ENCODE measurements around the gene ZBTB47.

The ZBTB47 gene

DNA sequence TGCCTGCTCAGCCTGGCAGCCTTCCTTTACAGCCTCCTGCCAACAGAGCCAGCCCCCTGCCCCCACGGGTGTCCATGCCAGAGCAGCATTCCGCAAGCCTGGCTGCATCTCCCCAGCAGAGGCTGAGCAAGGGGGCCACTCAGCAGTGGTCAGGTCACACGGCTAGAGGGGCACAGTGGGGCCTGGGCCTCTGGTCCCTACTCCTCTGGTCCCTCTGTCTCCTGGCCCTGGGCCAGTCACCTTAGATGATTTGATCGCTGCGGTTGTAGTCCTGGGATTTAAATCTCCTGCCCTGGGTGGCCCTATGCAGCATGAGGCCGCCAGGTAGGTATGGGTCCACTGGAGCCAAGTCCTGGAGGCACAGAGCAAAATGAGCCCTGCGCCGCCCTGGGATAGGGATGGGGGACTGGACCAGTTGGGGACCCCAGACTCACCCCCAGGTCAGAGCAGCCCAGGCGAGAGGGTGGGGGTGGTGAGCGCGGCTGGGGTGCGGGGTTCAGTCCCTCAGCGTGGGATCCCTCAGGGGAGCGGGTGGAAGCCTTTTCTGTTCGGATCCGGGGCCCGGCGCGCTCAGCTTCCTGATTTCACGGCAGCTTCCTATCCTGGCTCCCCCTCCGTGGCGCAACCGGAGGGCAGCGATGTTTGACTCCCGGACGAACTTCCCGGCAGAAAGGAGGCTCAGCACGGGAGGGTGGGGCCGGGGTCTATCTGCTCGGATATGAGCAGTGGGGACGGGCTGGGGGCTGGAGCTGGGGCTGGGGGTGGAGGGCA, at the start of gene ZBTB47:
Gene ZBTB47, plus strand, starts transcription at position 138 of the 771 bp plus-strand sequence. CDS start 4,659 bp downstream, outside the sequence.
- no peak for DNase-seq

DNA sequence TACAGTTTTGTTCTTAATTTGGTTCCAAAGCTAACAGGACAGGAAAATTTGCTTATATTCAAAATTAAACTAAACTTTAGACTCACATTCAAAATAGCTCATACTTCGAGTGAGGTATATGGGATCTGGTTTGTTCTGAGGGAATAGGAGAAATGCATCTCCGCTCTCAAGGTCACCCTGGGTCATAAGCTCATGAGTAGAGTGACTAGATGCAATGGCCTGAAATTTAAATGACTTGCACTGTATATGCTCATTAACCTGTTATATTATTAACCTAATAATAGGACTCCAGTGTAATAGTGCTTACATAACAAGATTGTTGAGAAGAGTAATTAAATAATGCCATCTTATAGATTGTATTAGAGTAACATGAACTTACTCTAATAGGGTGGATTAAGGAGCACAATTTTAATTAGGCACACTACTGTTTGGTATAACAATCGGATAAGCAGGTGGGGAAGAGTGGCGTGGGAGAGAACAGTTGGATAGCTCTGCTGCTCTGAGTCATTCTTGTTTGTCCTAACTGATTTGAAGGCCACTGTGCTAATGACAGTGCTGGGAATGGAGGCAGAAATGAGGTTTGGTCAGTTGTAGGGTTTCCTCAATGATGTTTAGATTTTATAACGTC, 47.8 kb upstream of the ZBTB47 start:
- no peak for DNase-seq

DNA sequence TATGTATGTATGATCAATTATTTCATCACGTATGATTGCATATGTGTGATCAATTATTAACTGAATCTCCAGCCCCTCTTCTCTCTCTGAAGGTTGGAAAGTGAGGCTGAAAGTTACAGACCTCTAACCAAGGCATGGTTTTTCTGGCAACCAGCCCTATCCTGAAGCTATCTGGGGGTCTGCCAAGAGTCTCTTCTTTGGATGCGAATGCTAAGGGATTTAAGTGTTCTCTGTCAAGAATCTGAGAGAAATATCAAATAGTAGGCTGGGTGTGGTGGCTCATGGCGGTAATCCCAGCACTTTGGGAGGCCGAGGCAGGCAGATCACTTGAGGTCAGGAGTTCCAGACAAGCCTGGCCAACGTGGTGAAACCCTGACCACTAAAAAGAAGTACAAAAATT, 44.9 kb upstream of the ZBTB47 start:
- no peak for DNase-seq

DNA sequence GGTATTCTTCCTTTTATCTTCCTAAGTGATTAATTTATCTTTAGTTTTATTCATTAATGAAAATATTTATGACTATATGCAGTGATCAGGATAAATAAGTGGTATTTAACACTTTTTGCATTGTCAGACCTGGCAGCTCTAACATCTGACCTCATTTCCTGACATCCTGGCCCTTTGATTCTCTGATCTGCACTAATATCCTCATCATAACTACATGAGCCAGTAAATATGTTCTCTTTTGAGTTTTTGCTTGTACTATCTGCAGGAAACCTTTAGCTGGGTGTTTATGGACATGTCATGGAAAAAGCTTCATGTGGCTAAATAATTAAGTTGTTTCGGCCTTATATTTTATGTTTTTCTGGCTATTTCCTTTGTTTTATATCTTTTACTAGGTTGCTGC, 42.5 kb upstream of the ZBTB47 start:
- no peak for DNase-seq

DNA sequence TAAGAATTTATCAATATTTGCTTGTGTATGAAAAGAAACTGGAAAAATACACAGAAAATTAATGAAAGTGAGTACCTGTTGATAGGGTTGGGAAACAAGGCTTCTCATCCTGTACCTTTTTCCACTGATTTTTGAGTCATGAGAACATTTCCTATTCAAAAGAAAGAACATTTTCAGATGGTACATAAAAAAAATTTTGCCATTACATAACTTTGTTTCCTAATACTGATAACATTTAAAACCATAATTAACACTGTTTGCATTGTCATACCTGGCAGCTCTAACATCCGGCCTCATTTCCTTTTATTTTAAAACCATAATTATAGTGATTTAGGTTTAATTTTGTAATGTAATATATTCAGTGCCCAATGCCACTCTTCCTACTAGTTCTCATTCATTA, 41.3 kb upstream of the ZBTB47 start:
- no peak for DNase-seq

DNA sequence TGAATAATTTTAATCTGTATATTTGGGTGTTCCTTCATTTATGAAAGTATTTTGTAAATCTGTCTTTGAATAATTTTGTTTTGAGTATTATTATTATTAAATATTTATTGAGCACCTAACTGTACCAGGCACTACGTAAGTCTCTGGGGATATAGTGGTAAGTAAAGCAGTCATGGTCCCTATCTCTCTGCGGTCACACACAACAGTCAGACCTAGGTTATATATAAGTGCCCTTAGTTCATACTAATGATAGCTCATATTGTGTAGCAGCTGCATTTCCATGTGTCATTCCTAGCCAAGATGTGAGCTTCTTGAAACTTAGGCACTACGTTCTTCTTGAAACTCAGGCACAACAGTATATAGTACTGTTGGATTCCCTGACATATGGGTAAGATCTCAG, 40.6 kb upstream of the ZBTB47 start:
- DNase-seq = no peak

DNA sequence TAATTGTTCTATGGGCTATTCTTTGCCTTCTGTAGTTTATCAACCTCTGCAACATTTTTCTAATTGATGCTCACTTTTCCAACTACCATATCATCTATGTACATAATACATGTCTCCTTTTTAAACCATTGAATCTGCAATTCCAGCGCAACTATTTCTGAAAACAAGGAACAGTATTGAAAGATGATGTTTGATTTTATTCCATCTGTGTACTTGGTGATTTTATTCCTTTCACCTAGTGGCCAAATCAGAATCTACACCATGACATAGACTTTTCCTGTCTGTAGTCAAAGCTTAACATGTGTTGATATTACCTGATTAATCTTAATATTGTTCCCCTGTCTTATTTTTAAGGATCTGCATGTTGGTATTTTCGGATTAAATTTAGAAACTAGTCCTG, 40.0 kb upstream of the ZBTB47 start:
- no peak for DNase-seq

DNA sequence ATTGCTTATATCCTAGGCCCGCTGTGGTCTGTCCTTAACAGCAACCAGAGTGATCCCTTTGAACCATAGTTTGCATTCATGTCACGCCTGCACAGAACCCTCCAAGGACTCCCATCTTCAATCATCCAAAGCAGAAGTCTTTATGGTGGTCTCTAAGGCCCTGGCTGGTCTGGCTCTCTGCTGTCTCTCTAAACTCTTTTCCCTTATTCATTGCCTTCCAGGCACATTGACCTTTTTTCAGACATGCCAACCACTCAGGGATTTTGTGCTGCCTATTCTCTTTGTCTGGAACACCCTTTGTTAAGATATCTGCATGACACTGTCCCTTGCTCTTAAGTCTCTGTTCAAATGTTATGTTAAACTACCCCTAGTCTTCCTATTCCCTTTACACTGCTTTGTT, 21.9 kb upstream of the ZBTB47 start:
- no peak for DNase-seq

DNA sequence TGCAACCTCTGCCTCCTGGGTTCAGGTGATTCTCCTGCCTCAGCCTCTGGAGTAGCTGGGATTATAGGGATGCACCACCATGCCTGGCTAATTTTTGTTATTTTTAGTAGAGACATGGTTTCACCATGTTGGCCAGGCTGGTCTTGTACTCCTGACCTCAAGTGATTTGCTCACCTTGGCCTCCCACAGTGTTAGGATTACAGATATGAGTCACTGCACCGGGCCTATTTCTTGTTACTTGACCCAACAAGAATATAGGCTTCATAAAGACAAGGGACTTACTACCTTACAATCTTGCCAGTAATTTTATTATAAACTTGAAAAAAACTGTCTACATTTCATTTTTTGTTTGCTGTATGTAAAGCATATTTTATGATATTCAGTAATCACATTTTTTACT, 21.4 kb upstream of the ZBTB47 start:
- no peak for DNase-seq

DNA sequence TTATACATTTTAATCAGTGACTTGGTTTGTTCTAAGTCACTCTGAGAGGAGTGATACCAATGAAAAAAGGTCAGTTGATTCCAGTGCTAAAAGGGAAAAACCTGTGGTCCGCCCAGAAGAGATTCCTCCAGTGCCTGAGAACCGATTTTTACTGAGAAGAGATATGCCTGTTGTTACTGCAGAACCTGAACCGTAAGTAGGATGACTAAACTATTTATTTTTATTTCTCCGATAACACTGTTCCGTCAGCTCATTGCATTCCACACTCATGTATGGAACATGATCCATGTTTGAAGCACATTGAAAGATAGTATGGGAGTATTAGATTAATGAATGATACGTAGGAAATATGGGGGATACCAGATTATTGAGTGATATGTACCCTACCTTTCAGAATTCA, 20.0 kb upstream of the ZBTB47 start:
- DNase-seq = no peak

DNA sequence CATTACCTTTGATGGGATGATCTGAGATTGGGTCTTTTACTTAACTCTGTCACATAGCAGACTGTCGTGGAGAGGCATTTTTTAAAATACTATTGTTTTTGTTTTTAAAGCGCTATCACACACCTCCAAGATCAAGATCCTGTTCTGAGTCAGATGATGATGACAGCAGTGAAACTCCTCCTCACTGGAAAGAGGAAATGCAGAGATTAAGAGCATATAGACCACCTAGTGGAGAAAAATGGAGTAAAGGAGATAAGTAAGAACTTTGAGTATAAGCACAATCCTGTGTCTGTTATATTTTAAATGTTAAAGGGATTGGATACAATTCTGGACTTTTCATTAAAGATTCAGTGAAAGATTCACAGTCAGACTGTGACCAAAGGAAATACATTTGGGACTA, 18.4 kb upstream of the ZBTB47 start:
- no peak for DNase-seq

DNA sequence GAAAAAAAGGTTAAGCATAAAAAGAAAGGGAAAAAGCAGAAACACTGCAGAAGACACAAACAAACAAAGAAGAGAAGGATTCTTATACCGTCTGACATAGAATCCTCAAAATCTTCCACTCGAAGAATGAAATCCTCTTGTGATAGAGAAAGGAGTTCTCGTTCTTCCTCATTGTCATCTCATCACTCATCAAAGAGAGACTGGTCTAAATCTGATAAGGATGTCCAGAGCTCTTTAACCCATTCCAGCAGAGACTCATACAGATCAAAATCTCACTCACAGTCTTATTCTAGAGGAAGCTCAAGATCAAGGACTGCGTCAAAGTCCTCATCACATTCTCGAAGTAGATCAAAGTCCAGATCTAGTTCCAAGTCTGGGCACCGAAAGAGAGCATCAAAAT, 16.5 kb upstream of the ZBTB47 start:
- no peak for DNase-seq

DNA sequence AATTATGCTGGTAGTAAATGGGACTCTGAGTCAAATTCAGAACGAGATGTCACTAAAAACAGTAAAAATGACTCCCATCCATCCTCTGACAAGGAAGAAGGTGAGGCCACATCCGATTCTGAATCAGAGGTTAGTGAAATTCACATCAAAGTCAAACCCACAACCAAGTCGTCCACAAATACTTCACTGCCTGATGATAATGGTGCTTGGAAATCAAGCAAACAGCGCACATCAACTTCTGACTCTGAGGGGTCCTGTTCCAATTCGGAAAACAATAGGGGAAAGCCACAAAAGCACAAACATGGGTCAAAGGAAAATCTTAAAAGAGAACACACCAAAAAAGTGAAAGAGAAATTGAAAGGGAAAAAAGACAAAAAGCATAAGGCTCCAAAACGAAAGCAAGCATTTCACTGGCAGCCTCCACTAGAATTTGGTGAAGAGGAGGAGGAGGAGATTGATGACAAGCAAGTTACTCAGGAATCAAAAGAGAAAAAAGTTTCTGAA, 15.1 kb upstream of the ZBTB47 start:
- DNase-seq = no peak

DNA sequence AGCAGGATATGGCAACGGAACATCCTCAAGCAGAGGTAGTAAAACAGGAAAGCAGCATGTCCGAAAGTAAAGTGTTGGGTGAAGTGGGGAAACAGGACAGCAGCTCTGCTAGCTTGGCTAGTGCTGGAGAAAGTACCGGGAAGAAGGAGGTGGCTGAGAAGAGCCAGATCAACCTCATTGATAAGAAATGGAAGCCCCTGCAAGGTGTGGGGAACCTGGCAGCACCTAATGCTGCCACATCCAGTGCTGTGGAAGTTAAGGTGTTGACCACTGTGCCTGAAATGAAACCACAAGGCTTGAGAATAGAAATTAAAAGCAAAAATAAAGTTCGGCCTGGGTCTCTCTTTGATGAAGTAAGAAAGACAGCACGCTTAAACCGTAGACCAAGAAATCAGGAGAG, 14.3 kb upstream of the ZBTB47 start:
- DNase-seq = no peak

DNA sequence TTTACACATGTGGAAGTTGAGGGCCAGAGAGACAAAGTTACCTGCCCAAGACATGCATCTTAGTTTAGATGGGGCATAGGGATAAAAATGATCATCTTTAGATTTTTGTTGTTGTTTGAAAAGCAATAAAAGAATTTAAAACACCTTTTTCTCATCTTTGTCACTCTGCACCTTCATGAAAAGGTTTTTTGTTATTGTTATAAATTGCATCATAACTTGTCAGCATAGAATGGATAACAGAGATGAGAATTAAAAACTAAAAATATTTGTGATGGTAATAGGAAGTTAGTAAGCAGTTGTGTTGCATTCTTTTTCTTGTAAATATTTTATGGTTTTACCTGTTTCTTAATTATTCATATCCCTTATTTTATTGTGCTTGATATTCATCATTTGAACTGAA, 13.4 kb upstream of the ZBTB47 start:
- no peak for DNase-seq

DNA sequence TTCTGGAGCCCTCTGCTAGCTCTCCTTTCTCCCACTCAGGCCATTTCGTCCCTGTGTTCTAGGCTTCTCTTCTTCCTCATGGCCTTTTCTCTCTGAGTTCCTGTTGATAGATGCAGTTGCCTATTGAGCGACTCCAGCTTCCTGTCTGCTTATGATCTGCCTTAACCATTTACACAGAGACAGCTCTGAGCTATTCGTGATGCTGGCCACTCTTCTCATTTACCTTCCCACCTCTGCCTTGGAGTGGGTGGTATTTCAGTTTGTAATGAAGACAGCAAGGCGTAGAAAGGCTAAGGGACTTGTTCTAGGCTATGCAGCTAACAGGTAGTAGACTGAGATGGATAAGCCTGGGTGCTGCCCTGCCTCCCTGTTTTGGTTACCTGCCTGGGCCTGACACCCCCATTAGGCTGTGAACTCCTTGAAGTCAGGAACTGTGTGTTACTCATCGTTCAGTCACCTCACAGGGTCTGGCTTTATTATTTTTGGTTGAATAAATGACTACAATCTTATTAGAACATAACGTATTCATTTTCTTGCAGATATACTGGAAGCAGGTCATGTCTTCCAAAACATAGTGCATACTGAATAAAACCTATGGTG, 12.6 kb upstream of the ZBTB47 start:
- DNase-seq = no peak

DNA sequence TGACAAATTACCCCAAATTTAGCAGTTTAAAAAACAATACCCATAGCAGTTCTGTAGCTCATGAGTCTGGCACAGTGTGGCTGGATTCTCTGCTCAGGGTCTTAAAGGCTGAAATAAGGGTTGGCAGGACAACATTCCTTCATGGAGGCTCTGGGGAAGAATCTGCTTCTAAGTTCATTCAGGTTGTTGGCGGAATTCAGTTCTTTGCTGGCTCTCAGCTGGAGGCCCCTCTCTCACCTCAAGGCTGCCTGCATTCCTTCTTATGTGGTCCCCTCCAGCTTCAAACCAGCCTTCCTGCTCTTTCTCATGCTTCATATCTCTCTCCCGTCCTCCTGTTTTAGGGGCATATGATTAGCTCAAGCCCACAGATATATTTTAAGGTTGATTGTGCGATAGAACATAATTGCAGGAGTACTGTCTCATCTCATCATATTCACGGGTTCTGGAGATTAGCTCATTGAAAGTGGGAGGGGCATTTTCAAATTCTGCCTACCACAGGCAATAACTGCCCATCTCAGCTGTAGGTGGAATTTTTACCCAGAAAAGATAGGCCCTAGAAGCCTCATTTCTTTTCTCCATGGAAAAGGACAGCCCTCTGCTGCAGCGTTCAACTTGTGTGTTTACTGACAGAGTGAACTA, 5.6 kb upstream of the ZBTB47 start:
- DNase-seq = no peak

DNA sequence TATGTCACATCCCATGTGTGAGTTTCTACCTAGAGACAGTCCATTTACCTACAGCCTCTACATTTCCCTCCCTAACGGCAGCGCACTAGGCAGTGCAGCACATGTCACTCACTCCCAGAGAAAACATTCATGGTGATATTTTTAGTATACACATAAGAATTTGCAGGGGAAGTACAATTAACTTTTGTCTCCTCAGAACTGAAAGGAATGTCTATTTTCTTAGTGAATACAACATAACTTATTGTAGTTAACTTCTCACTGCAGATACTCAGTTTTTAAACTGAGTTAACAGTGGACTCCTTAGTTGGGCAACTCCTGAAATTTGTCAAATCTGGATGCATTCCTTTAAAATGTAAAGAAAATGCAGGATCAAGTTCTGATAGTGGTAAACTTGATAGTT, 4.5 kb upstream of the ZBTB47 start:
- no peak for DNase-seq

DNA sequence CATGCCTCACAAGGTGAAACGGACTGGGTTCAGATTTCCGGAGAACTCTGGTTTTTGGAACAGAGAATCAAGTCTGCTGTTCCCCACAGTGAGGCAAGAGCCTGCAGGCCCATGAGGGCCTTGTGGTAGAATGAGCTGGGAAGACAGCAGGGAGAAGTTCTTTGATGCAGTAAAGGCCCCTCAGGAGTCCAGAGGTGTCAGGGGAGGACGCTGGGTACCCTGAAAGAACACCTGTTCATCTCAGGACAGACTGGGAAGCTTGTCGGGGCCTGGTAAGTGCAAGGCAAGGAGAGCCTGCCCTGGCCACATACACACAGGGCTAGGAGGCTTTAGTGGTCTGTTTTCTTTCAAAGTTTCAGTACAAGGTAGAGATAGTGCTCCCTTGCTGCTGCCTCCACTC, 3.7 kb upstream of the ZBTB47 start:
- no peak for DNase-seq

DNA sequence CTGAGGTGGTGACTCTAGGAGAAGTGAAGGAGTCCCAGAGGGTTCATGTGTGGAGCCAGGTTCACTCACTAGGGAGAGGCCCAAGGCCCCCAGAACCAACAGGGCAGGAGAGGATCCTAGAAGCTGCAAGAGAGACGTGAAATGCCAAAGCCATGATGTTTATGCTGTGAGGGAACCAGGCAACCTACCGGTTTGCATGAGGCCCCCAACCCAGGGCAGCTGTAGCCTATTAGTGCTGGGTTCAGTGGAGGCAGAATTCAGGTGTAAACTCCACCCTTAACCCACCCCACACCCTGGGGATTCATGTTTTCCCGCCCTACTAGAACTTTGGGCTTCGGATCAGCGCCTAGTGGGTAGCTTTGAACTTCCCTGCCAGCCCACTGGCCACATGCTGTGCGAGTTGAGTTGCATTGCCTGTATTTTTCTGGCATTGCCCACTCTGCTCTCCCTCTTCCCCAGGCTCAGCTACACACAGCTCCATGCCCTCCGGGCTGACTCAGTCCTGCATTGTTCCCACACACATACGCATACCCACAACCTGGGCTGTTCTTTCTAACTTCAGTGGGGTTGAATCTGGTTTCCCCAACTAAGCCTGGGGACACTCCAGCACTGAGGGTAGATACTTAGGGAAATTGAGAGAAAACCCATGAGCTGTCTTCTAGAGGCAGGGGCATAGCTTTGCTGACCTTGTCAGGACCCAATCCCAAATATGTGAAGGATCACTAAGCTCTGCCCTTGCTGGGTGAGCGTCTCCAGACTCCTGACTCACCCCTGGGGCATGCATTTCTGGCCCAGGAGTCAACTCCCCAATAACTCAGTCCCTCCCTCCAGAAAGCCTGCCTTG, 2.0 kb upstream of the ZBTB47 start:
- no peak for DNase-seq

DNA sequence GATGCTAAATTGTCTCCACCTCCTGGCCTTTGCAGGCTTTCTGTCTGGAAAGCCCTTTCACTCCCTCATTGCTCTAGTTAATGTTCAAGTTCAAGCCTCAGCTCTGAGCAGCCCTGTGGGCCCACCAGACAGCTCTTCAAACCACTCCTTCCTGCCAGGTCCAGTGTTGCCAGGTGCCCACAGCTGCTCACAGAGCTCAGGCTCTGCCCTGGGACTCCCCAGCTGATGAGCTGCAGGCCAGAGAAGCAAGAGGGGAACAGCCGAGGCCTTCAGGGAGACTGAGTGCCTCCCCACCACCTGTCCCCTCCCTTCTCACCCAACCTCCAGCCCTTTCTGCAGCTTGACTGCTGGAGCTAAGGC, 1.3 kb upstream of the ZBTB47 start:
- no peak for DNase-seq

DNA sequence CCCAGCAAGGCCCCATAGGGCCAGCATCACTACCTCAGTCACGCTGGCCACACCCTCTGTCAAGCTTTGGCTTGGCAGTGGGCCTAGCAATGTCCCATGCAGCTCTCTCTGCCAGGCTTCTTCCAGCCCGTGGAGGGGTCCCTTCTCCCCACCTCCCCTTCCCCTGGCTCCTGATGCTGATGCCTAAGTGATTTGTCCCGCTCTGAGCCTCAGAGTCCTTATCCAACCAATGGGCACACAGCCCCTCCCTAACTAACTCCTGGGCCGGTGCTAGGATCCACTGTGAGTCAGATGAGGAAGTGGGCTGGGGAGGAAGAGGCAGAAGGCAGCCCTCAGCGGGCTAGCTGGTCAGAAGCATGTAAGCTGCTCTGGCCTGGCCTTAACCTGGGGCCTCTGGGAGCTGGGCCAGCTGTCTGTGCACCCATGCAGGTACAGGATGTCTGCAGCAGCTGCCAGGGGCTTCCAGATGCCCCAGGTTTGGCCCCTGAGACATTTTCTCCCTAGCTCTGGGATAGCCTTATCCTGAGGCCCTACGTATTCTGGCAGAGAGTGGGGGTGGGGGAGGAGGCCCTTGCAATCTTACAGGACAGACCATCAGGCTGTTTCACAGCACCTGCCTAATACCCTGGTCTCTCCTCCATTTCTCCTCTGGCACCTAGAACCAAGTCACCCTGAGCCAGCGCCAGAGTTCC, 740 bp upstream of the ZBTB47 start:
- DNase-seq = no peak

DNA sequence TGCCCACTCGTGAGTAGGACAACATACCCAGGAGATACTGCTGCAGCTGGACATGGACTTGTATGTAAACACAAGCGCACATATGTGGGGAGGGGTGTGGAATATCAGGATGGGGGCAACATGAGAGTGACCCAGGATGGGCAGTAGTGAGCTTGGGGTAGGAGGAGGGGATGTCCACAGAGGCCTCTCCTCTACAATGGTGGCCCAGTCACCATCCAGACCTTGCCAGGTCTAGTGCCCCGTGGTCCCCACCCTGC, 266 bp upstream of the ZBTB47 start:
- DNase-seq = no peak

Data from DMS 273 treated with DMSO at 0.1 percent for 48 hours (cell line).